AG20443 (cell line): Measurements from ENCODE around the gene SLC34A1.
"Not testable (repeated sequence)": the region's sequence is repeated elsewhere in the genome, so short reads cannot be mapped to it uniquely, and the experiment has no call there.

Experiments used
- DNase-seq: peaks from one replicate; pipeline ENCODE4 v3.0.0; 2012; ENCODE audit warnings: low spot score, mixed read lengths

Gene SLC34A1

DNA sequence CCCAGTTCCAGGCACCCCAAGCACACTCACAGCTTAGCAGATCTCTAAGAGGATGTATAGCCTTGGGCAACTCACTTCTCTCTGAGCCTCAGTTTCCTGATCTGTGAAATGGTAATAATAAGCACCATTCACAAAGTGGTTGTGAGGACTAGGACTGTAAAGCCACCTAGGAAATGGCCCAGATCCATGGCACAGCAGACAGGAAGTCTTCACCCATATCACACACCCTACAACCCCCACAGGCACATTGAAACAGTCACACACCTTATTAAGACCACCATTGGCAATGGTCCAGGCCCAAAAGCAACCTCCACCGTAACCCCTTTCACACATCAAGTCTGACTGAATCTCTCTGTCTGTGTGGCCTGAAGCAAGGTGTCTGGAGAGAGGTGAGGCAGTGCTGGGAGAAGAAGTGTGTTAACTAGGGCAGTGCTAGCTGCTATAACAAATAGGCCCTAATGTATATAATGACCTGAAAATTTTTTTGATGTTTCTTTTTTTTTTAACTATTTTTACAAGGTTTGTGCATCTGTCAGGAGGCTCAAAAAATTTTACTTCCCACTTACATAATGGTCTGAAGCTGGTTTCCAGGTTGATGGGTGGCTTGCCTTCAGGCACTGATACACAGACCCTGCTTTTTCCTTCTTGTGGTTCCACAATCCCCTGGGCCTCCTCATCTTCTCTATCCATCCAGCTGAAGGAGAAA, 28.9 kb upstream of the SLC34A1 start:
- no peak for DNase-seq

GRCh38 chr5:177355868-177356168, 28.4 kb upstream of the SLC34A1 start:
- DNase-seq = no peak

DNA sequence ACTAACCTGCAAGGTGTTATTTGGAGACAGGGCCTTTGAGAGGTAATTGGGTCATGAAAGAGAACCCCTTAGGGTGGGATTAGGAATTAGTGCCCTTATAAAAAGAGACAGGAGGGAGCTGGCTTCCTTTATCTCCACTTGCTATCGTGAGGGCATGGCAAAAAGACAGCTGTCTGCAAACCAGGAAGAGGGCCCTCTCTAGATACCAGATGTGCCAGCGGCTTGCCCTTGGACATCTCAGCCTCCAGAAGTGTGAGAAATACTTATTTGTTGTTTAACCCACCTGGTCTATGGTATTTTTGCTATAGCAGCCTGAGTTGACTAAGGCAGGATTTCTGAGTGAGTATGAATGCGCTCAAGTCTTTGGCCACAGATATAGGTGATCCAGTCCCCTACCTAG, 27.5 kb upstream of the SLC34A1 start:
- DNase-seq = no peak

DNA sequence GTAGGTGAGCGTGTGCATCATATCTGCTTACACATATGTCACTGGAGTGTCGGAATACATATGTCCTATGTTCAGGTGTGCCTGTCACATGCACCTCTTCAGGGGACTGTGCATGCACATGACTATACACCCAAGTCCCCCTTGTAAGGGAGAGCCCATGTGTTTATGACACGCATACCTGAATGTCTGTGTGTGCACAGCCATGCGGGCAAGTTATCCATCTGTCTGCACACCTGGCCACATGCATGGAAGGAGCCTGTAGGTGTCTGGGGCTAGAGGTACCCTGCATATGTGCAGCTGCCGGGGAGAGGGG, 27.1 kb upstream of the SLC34A1 start:
- no peak for DNase-seq

DNA sequence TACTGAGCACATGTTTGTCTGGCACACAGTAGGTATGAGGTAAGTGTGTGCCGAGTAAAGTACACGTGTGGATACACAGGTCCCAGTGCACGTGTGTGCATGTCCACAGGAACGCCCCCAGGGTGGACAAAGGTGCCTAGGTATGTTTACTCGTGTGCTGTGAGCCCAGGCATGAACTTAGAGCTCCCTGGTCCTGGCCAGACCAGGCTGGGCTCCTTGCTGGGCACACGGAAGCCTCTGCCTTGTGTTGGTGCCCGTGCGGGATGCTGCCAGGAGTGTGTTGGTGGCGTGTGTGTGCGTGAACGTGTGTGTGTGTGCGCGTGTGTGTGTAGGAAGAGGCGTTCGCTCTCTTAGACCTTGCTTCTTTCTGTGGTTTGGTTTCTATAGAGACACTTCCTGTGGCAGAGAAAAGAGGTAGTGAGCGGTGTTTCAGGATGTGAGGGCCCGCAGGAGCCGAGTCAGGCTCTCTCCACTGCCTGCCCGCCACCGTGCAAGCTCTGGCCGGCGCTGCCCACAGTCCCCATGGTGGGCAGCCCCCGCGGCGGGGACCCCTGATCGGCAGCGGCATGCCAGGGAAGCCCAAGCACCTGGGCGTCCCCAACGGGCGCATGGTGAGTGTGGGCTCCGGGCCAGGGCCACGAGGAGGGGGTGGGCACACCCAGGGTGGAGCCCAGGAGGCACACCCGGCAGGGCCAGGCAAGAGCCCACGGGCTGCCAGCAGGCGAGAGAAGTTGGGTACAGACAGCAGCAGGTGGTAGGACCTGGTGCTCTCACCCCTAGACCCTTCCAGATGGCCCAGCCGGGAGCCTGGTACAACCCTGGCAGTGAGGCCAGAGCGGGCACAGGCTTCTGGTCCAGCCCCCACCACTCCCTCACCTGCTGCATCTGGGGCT, 26.5 kb upstream of the SLC34A1 start, which contains the start of gene RGS14:
Gene RGS14 (plus strand): TSS at position 466 of the 893 bp plus-strand sequence. CDS start 101 bp downstream, at position 567.
- DNase-seq = peak; percentile 69

GRCh38 chr5:177358370-177358819, 25.8 kb upstream of the SLC34A1 start:
- DNase-seq = no peak

GRCh38 chr5:177359451-177359851, 24.8 kb upstream of the SLC34A1 start:
- no peak for DNase-seq

DNA sequence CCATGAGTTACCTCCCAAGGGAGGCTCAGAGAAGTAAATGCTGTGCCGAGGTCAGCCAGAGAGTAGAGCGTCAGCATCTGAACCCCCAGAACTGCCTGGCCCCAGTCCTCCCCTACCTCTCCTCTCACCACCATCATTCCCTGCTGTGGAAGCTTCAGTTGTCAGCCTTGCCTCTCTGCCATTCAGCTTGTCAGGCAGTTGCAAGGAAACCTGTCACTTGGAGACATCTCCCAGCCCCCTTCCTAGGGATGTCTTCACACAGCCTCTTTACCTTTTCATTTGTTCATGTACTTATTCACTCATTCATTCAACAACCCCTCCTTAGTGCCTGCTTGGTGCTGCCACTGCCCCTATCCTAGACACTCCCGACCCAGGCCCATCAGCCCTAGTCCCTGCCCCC, 24.4 kb upstream of the SLC34A1 start:
- no peak for DNase-seq

GRCh38 chr5:177360740-177361139, 23.5 kb upstream of the SLC34A1 start:
- DNase-seq = not testable (repeated sequence)

- no peak for DNase-seq
Measured at GRCh38 chr5:177361418-177362291, 22.6 kb upstream of the SLC34A1 start.

- no peak for DNase-seq
Measured at GRCh38 chr5:177362292-177362609, 22.0 kb upstream of the SLC34A1 start.

DNA sequence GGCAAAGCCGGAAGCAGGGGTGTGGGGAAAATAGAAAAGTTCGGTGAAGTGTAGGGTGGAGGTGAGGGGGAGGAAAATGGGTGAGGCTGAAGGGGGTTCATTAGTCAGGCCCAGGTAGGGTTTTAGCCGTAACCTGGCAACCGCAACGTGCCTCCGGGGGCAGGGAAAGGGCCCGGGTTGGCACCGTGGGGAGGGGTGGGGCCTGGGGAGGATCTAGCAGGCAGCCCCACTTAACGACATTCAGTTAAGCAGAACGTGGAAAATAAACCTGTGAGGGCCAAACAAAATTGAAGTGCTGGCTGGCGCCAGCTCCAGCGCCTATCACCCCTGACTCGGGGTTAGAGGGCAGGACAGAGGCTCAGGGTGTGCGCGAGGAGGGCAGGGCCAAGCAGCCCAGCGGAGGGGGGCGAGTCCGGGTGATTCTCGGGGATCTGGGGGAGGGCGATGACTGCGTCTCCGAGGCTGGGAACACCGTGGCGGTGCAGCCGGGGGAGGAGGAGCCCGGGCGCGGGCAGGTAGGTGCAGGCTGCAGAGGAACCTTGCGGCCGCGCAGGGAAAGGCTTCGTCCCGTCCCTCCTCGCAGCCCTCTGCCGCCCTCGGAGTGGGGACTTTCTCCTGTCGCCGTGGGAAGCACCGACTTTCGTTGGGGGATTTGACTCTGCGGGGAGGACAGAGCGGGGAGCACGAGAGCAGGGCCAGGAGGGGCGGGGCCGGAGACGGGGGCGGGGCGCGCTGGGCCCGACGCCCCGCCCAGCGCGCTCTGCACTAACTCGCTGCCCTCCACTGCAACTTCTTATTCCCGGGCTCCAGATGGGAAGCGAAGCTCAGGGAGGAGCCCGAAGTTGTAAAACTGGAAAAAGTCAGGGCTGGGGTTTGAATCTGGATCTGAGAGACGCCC, 21.4 kb upstream of the SLC34A1 start:
- DNase-seq = peak; percentile 87

DNA sequence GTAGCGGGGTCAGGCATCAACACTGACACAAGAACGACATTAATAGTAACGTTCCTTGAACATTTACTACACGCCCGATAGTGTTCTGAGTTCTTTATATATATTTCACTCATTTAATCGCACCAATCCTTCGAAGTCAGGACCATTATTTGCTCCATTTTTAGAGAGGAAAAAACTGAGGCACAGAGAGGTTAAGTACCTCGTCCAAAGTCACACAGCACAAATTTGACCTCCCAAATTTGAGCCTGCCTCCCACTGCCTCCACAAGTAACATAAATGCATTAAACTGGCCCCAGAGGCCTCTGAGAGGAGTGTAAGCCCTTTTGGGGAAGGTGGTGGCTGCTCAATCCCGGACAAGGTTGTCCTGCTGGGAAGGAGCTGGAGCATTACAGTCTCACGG, 20.7 kb upstream of the SLC34A1 start:
- DNase-seq = no peak

DNA sequence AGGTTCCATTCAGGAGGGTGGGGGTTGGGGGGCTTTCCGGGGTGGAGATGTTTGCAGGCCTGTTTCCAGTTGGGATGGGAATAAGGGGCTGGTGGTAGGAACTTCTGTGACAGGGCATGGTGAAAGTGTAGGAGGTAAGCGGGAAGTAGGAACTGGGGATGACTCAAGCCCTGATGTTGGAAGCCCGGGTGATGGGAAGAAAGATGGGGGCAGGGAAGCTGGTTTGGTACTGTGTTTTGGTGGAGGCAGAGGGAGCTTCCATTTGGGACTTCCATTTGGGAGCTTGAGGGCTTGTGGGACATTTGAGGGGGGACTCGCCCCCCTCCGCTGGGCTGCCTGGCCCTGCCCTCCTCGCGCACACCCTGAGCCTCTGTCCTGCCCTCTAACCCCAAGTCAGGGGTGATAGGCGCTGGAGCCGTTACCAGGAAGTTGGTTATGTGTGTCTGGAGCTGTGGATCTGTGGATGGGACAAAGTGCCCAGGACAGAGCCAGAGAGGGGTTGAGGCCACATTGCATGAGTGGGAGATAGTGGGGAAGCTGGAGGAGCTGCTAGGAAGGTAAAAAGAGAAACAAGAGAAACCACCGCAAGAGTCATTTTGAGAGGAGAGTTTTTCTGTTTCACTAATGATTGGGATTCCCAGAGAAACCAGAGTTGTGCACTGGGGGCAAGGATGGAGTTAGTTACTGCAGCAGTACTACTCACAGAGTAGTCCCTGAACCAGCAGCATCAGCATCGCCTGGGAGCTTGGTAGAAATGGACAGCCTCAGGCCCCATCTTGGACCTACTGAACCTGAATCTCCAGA, 19.9 kb upstream of the SLC34A1 start:
- no peak for DNase-seq

- DNase-seq = no peak
Measured at GRCh38 chr5:177365845-177366527, 18.2 kb upstream of the SLC34A1 start.

DNA sequence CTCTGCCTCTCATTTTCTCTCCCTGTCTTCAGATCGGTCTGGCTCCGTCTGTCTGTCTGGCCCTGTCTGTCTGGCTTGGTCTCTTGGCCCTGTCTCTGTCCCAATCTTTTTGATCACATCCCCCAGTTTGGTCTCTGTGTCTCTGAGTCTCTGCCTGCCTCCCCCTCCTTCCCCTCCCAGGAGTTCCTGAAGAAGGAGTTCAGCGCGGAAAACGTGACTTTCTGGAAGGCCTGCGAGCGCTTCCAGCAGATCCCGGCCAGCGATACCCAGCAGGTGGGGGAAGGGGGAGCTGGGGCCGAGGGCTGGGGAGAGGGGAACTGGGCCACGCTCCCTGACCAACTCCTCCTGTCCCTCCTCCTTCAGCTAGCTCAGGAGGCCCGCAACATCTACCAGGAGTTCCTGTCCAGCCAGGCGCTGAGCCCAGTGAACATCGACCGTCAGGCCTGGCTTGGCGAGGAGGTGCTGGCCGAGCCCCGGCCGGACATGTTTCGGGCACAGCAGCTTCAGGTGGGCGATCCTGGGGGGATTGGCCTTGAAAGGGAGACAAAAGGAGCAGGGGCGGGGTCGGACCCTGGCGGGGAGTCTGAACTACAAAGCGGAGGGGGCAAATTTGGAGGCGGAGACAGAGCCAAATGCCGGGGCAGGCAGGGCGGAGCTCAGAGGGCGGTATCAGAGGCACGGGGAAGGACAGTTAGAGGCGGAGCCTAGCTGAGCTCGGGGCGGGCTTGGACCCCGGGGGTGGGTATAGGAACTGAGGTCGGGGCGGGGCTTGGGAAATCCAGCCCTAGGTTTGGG, 17.5 kb upstream of the SLC34A1 start:
- peak; percentile 96 for DNase-seq

DNA sequence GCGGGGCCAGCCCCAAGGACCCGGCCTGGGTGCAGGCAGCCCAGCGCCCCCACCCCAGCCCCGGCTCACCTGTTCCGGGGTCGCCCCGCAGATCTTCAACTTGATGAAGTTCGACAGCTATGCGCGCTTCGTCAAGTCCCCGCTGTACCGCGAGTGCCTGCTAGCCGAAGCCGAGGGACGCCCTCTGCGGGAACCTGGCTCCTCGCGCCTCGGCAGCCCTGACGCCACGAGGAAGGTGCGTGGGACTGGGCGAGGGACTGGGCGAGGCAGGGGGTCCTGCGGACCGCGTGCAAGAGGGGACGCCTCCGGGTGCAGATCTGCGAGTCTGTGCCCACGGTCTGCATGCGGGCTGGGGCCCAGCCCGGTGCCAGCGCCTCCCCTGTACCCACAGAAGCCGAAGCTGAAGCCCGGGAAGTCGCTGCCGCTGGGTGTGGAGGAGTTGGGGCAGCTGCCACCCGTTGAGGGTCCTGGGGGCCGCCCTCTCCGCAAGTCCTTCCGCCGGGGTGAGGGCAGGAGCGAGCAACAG, 16.8 kb upstream of the SLC34A1 start:
- DNase-seq = no peak

GRCh38 chr5:177367981-177368868, 16.0 kb upstream of the SLC34A1 start:
- DNase-seq = no peak
